ENCODE results near the gene UBAC2.
"Not testable (repeated sequence)": the region's sequence is repeated elsewhere in the genome, so short reads cannot be mapped to it uniquely, and the experiment has no call there.

UBAC2 gene

DNA sequence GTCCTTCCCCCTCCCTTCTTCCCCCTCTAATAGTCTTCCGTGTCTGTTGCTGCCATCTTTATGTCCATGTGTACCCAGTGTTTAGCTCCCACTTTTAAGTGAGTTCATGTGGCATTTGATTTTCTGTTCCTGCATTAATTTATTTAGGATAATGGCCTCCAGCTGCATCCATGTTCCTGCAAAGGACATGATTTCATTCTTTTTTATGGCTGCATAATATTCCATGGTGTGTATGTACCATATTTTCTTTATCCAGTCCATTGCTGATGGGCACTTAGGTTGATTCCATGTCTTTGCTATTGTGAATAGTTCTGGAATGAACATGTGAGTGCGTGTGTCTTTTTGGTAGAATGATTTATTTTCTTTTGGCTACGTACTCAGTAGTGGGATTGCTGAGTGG is 48.5 kb downstream of the UBAC2 start:
- DNase-seq (ENCODE audit: low read depth): not testable (repeated sequence)

- not testable (repeated sequence) for DNase-seq (ENCODE audit: low read depth)
These were observed 49.0 kb downstream of the UBAC2 start for GRCh38 chr13:99249606-99250005.

GRCh38 chr13:99250982-99251825 is 50.5 kb downstream of the UBAC2 start:
- no peak for DNase-seq (ENCODE audit: low read depth)

GRCh38 chr13:99251921-99252320 is 51.3 kb downstream of the UBAC2 start:
- DNase-seq (ENCODE audit: low read depth): no peak

DNA sequence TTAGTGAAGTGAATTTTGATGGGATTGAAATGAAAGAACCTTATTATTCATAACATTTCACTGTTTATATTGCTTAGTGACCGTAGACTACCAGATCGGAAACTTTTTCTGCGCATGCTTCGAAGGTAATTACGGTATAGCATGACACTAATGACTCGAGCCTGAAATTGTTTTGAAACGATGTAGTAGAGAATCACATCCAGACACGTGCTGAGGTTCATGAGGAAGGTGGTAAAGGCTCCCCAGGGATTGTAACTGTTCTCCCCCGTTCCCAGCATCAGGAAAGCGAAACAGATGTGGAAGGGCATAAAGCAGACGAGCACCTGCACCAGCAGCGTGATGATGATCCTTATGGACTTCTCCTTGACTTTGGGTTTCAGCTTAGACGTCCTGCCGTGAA is 54.2 kb downstream of the UBAC2 start:
- DNase-seq (ENCODE audit: low read depth): no peak

DNA sequence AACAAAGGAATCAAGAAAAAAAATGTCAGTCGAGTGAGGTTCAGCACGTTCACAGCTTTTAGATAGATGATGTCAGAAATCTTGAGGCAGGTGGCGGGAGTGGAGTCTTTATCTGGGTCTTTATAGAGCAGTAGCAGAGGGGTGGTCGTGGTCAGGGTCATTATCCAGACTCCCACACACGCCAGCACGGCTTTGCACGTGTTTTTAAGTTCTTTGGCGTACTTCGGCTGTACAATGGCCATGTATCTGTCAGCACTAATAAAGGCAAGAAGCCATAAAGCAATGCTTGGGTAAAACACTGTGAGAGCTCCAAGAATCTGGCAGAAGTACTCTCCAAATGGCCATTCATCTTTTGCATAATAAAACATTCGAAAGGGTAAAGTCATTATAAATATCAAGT is 54.6 kb downstream of the UBAC2 start:
- no peak for DNase-seq (ENCODE audit: low read depth)

DNA sequence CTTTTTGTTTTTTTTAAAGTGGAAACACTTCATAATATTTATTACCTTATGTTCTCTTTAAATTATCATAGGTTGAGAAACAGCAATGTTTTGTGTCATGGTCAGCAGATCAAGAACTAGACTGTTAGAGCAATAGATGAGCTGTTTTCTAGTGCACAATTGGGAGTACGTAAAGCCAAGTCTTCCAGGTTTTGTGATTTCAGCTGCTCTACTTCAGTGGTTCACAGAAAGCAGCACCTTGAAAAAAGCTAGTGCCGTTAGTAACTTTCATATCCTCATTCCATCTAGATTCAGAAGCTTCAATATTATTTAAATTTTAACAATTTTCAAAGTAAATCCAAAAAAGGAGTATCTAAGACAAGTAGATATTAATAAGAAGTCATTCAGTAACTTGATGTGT is 55.6 kb downstream of the UBAC2 start:
- DNase-seq (ENCODE audit: low read depth): no peak

- no peak for DNase-seq (ENCODE audit: low read depth)
These were observed 56.1 kb downstream of the UBAC2 start for GRCh38 chr13:99256709-99257108.

GRCh38 chr13:99257291-99257690 is 56.6 kb downstream of the UBAC2 start:
- no peak for DNase-seq (ENCODE audit: low read depth)

GRCh38 chr13:99258210-99258860 is 57.7 kb downstream of the UBAC2 start, which contains the start of gene GPR18:
TSS of gene GPR18 (minus strand) at chr13:99258379. CDS start at chr13:99255872, 2,507 bp downstream.
- no peak for DNase-seq (ENCODE audit: low read depth)

DNA sequence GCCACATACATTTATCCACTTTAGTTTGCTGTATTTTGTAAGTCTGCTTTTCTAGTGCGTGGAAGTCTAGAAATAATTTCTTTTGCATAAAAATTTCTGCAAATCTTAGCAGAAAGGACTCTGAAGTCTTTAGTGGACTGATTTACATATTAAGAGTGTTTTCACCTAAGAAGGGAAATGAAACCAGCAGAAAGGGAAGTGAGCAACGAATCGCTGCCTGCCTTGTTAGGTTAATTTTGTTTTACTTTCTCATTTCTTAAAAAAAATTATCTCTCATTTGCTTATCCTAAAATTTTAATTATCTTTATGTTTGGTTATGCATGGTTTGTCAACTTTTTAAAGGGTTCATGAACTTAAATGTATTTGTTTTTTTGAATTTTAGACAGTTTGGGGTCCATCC is 58.3 kb downstream of the UBAC2 start:
- DNase-seq (ENCODE audit: low read depth): no peak

DNA sequence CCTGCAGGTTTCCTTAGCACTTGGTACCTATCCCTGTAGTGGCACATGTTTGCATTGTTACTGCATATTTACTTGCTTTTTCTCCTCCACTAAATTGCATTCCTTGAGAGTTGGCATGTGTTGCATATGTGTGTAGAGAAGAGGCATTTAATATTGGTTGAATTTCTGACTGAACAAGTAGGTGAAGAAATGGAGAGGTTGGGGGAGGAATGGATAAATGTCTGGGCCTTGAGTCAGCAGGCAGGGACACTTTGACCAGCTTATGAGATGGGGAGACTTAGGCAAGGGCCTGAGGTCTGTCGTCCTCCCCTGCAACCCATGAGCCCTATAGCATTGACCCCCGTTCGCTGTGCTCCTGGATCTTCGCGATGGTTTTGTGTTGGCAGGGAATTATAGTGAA is 59.6 kb downstream of the UBAC2 start:
- no peak for DNase-seq (ENCODE audit: low read depth)

GRCh38 chr13:99261059-99261458 is 60.4 kb downstream of the UBAC2 start:
- no peak for DNase-seq (ENCODE audit: low read depth)

DNA sequence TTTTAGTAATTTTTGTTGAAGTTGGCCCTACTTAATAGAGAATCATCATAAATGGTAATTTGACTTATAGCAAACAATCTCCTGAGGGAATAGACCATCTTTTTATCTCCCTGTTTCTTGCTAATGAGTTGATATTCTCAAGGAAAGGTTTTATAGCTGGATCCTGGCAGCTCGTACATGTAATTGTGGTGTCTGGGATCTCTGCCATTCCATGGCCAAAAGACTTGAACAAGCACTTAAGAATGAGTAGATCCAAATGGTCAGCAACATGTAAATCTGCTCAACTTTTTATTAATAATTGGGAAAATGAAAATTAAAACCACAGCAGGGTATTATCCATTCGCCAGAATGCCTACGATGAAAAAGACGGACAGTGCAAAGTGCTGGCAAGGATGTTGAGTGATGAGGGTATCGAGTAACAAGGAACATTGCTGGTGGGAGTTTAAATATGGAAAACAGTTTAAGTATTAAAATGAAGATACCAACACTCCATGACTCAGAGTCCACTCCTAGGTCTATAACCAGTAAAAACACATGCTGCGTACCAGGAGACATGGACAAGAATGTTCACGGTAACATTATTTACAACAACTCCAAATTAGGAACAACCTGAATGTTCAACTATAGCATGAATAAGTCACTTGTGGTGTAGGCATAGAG is 62.6 kb downstream of the UBAC2 start:
- no peak for DNase-seq (ENCODE audit: low read depth)

GRCh38 chr13:99264051-99264450 is 63.4 kb downstream of the UBAC2 start:
- DNase-seq (ENCODE audit: low read depth): no peak

- DNase-seq (ENCODE audit: low read depth): no peak
These were observed 64.6 kb downstream of the UBAC2 start for GRCh38 chr13:99265162-99265800.

GRCh38 chr13:99265821-99266426 is 65.3 kb downstream of the UBAC2 start:
- no peak for DNase-seq (ENCODE audit: low read depth)

- no peak for DNase-seq (ENCODE audit: low read depth)
These were observed 66.2 kb downstream of the UBAC2 start for GRCh38 chr13:99266827-99267226.

GRCh38 chr13:99267927-99268326 is 67.3 kb downstream of the UBAC2 start:
- no peak for DNase-seq (ENCODE audit: low read depth)

- DNase-seq (ENCODE audit: low read depth): no peak
These were observed 68.2 kb downstream of the UBAC2 start for GRCh38 chr13:99268822-99269221.

GRCh38 chr13:99269627-99270241 is 69.1 kb downstream of the UBAC2 start:
- DNase-seq (ENCODE audit: low read depth): peak; percentile 19
